Bone marrow (tissue), 2 donors: ENCODE measurements around the gene AKAP13.
A peak's percentile ranks its signal among the peaks of the same experiment; 100 is the strongest.
"Not testable (repeated sequence)": the region's sequence is repeated elsewhere in the genome, so short reads cannot be mapped to it uniquely, and the experiment has no call there.

Source experiments
- DNase-seq, 2 donors: peaks; one replicate each; lab custom pipeline; 2025; lab: John Stamatoyannopoulos, UW

AKAP13 gene

GRCh38 chr15:85348048-85348766 lies 32.2 kb upstream of the AKAP13 start:
- DNase-seq: not testable (repeated sequence)

GRCh38 chr15:85349062-85349461 lies 31.3 kb upstream of the AKAP13 start:
- DNase-seq: not testable (repeated sequence)

DNA sequence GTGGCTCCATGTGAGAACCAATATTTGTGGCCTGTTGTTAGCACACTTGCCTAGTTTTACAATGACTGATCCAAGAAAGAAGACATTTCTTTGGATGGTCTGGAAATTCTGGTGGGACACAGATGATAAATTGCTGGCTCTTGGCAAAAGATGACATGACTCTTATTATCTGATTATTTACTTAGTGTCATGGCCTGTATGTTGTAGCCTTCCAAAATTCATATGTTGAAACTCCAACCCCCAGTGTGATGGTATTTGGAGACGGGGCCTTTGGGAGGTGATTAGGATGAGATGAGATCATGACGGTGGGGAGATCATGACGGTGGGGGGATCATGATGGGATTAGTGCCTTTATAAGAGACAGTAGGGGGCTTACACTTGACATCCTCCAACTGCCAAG lies 30.0 kb upstream of the AKAP13 start:
- no peak for DNase-seq

DNA sequence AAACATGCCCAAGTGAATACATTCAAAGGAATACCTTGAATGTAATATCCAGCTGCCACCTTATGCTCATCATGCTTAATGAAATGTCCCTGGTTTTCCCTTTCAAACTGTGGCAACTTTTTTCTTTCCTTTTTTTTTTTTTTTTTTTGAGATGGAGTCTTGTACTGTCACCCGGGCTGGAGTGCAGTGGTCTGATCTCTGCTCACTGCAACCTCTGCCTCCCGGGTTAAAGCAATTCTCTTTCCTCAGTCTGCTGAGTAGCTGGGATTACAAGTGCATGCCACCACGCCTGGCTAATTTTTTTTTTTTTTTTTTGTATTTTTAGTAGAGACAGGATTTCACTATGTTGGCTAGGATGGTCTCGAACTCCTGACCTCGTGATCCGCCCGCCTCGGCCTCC lies 28.9 kb upstream of the AKAP13 start:
- DNase-seq: not testable (repeated sequence)

DNA sequence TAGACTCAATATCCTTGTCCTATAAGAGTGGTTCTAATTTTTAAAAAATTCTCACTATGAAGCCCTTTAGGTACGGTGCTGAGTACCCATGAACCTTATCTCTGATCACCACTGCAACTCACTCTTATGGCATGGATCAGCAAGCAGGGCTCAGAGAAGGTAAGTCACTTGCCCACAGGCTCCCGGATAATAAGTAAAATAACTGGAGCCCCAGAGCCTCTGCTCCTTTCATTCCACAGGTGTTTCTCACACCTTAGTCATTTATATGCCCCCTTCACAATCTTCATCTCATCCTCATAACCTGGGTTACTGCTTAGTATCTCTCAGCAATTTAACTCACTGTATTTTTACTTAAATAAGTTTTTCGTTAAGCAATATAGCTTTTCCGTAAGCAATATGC lies 28.4 kb upstream of the AKAP13 start:
- DNase-seq: no peak

DNA sequence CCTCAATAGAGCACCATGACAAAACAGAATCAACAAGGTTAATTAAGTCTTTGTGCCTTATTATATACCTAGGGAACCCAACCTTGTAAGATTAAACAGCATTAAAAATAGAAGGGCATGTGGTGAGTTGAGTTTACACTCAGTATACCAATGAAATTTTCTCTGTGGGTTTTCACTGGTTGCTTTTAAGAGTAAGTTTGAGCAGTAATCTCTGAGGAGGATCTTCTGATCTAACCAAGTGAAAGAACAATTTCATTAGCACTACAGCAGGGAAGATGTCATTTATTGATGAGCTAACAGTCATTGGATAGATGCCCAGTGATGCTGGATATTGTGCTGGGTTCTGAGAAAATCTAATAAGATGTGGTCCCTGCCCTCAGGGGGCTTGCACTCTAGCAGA lies 26.9 kb upstream of the AKAP13 start:
- DNase-seq: no peak

- no peak for DNase-seq
These were observed 25.9 kb upstream of the AKAP13 start for GRCh38 chr15:85354461-85354860.

DNA sequence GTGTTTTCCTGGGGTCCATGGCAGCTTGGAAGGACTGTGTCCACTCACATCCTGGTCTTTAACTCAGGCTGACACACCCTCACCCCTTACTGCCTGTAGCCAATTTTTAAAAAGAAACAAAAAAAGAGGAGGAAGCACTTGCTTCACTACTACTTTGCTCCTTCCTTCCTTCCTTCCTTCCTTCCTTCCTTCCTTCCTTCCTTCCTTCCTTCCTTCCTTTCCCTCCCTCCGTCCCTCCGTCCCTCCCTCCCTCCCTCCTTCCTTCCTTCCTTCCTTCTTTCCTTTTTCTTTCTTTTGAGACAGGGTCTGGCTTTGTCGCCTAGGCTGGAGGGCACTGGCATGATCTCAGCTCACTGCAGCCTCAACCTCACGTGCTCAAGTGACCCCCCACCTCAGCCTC lies 25.5 kb upstream of the AKAP13 start:
- no peak for DNase-seq

- DNase-seq: peak in 1 of 2 donors; percentile 35
These were observed 24.1 kb upstream of the AKAP13 start for GRCh38 chr15:85356276-85356675.

DNA sequence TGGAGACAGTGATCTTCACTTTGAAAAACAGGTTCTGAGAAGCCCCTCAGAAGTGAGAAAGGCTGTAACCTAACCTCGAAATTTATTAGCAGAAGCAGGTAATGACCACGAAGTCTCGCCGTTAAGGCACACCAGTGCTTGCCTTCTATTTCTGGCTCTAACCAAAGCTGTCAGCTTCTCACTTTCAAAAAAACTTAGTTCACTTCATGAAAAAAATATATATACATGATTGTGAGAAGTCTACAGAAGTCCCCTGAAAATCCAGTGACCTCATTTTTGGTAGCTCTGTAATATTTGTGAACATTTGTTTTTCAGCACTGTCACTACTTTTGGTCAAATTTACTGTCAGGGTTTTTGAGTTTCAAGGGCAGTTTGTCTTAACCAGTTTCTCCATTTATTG lies 19.1 kb upstream of the AKAP13 start:
- no peak for DNase-seq

GRCh38 chr15:85362436-85363081 lies 17.8 kb upstream of the AKAP13 start:
- DNase-seq: no peak

- no peak for DNase-seq
These were observed 14.4 kb upstream of the AKAP13 start for GRCh38 chr15:85365980-85366379.

DNA sequence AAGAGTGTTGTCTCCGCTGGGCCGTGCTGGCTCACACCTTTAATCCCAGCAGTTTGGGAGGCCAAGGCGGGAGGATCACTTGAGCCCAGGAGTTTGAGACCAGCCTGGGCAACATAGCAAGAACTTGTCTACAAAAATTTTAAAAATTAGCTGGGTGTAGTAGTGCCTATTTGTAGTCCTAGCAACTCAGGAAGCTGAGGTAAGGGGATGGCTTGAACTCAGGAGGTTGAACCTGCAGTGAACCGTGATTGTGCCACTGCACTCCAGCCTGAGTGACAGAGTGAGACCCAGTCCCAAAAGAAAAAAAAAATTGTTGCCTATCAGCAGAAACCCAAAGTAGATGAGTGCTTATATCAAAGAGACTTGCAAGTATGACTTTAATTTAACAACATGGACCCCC lies 12.7 kb upstream of the AKAP13 start:
- DNase-seq: no peak

GRCh38 chr15:85374831-85375230 lies 5.6 kb upstream of the AKAP13 start:
- no peak for DNase-seq

GRCh38 chr15:85377269-85377668 lies 3.1 kb upstream of the AKAP13 start:
- DNase-seq: no peak

GRCh38 chr15:85377986-85378385 lies 2.4 kb upstream of the AKAP13 start:
- no peak for DNase-seq

GRCh38 chr15:85379403-85380131 lies 836 bp upstream of the AKAP13 start:
- DNase-seq: no peak

GRCh38 chr15:85380812-85381642 lies 624 bp downstream of the AKAP13 start:
- DNase-seq: peak in 1 of 2 donors; percentile 60

DNA sequence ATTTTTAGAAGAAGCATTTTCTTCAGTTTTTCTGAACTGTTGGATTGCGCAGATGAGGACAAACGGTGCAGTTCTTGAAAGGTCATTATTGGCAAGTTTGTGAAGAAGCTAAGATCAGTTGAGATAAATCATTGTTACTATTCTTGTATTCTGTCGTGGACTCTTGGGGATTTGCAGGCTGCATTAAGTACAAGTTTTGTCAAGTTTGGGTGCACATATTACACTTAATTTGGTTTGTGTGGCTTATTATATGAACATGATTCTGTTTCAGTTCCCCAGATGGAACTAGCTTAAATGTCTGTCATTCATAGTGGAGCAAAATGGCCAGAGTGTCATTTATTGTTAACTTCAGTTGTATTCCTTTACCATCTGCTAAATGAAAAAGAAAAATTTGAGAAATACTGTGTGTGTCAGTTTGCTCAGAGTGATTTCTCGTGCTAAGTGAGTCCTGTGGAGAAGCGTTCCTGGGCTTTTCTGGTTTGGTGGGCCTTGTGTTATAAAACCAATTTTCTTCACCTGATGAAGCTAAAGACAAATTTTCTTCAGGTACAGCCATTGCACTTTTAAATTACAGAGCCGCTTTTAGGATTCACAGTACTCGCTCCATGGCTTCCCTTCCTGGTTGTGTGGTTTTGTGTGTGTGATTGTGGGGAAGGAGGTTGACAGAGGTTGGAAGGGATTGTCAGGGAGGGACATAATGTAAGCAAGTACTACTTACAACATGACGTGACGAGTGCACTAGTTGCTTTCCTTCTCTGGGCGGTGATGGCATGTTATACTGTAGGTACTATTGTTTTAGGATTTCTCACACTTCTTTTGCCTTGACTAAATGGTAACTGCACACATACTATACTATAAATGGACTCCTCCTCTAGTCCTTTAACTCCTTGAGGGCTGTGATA lies 1.7 kb downstream of the AKAP13 start:
- no peak for DNase-seq

GRCh38 chr15:85382942-85383341 lies 2.5 kb downstream of the AKAP13 start:
- DNase-seq: no peak

- no peak for DNase-seq
These were observed 3.2 kb downstream of the AKAP13 start for GRCh38 chr15:85383470-85384148.
